HG02763 (cell line): ENCODE measurements around the gene RPS19BP1.

ENCODE experiments used
- ATAC-seq: cut with Tn5 transposase; IDR thresholded peaks from one replicate; pipeline ENCODE4 v1.9.1; 2021; ENCODE audit warnings: mild to moderate bottlenecking, moderate library complexity; ENCODE audit not compliant: unreplicated experiment

Gene RPS19BP1, protein sequence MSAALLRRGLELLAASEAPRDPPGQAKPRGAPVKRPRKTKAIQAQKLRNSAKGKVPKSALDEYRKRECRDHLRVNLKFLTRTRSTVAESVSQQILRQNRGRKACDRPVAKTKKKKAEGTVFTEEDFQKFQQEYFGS

DNA sequence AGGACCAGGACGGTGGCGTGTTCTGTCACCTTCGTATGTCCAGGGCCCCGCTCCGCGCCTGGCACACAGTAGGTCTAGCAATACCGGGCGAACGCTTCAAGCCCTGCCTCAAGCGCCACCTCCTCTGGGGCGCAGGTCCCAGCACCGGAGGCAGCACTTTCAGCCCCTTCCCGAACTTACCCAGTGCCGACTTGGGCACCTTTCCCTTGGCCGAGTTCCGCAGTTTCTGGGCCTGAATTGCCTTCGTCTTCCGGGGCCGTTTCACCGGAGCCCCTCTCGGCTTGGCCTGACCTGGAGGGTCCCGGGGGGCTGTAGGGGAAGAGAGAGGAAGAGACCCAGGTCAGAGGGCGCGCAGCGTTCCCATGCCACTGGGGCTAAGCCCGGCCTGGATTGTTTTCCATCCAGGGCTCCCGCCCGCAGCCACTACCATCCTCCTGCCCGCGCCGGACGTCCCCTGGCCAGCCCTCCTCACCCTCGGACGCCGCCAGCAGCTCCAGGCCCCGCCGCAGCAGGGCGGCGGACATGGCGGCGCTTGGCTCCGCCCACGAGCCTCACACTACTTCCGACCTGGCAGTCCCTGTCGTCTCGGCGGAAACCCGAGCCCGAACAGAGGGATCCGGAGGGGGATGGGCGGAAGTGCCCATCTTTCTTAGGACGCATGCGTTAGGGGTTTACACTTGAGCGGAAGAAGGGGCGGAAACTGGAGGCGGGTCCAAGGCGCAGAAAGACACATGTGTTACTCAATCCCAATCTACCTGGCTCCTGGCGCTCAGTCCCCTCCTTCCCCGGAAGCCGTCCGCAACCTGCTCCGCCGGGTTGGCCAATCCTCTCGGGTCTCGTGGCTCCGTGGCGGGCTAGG is at the start of gene RPS19BP1:
Gene RPS19BP1, minus strand, starts transcription at position 534 of the 859 bp plus-strand sequence. Its CDS starts 10 bp downstream, at position 524.
- ATAC-seq: peak; percentile 70

DNA sequence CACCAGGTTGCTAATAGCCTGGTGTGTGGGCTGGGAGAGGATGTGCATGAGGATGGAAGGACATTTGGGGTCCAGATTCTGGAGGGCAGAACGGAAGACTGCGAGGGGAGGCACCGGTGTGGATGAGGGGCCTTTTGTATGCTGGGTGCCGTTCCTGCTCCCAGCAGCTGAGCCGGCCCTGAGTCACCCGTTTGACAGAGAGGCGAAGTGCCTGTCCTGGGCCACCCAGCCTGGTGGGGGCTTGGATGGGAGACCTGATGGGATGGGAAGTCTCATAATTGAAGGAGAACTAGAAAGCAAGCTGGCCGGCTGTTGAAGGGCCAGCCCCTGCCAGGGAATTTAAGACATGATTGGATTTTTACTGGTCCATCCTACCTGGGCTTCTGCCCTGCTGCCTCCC is 48.8 kb upstream of the RPS19BP1 start:
- ATAC-seq: no peak

DNA sequence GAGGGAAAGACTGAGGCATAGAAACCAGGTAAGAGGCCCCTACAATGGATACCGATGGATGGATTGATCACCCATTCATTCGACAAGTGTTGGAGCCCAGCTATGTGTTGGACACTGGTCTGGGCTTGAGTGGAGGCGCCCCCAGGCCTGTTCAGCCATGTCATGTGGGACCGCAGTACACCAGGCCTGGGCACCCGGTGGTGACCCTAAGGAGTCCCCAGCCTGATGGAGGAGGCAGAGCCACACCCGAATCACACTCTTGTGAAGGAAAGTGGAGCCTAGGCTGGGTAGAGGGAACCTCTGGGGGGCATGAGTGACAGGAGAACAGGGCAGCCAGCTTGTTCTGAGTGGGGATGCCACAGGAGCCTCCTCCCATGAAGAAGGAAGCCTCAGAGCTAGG is 48.2 kb upstream of the RPS19BP1 start:
- ATAC-seq: no peak

DNA sequence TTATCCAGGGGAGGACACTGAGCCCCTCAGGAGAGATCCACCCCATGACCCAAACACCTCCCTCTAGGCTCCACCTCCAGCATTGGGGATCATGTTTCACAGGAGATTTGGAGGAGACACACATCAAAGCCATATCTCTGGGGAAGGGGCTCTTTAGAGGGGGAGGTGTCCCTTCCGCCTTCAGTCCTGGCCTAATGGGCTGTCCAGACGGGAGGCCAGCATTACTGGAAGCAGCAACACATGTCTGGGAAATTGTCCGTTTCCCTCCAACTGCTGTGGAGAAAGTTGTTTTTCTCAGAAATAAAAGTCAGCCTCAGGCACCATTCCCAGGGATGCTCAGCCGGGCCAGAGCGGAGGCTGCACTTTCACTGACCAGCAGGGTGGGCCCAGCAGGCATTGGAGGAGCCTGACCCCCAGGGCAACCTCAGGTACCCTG is 47.5 kb upstream of the RPS19BP1 start:
- no peak for ATAC-seq

DNA sequence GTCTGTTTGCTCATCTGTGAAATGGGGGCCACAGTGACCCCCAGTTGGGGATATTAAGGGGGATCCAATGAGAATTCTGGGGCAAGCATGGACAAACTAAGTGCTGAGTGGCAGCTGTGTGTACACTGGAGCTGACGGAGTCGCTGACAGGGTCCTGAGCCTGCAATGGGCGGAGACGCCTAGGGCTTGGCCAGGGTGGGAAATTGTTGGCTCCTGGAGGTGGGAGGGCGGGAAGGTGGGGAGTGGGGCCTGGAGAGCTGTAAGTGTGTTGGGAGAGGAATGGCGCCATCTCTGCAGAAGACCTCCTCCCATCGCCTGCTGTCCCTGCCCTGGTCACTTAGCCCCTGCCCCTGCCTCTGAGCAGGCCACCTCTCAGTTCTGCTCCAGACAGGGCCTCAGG is 45.4 kb upstream of the RPS19BP1 start:
- ATAC-seq: no peak

DNA sequence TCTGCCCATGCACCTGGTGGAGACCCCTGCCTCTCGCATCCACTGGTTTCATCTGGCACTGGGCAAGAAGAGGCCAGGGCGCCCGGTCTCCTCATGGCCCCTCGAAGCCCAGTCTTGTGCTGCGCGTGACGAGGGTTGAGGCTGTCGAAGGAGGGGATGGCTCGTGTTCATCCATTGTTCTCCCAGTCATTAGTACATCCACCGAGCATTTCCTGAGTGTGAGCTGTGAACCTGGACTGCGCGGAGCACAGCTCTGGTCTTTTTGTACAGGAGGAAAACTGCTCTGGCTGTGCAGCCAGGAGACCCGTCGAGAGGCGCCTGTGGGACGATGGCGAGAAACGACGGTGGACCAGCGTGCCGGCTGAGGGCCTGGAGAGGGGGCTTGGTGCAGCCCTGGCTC is 44.8 kb upstream of the RPS19BP1 start:
- ATAC-seq: no peak

DNA sequence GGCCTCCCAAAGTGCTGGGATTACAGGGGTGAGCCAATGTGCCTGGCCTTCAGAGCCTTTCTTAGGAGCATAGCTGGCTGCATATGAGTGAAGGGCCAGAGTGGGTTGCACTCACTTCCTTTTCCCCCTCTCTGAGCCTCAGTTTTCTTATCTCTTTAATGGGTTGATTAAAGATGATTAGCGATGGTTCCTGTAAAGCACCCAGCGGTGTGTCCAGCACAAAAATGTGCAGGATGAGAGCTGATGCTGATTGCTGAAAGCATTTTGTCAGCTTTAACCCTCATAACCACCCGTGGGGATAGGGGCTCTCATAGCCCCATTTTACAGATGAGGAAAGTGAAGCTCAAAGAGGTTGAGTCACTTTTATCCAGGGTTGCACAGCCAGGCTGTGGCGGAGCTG is 43.5 kb upstream of the RPS19BP1 start:
- no peak for ATAC-seq

DNA sequence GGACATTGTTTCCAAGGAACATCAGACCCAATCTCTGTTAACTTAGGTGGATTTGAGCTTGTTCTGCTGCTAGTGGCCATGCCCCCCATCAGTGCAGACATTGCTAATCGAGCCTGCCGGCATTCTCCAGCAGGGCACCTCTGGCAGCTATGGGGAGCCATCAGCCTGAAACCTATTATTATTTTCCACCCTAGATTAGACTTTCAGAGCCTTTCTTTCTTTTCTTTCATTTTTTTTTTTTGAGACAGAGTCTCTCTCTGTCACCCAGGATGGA is 42.9 kb upstream of the RPS19BP1 start:
- no peak for ATAC-seq

DNA sequence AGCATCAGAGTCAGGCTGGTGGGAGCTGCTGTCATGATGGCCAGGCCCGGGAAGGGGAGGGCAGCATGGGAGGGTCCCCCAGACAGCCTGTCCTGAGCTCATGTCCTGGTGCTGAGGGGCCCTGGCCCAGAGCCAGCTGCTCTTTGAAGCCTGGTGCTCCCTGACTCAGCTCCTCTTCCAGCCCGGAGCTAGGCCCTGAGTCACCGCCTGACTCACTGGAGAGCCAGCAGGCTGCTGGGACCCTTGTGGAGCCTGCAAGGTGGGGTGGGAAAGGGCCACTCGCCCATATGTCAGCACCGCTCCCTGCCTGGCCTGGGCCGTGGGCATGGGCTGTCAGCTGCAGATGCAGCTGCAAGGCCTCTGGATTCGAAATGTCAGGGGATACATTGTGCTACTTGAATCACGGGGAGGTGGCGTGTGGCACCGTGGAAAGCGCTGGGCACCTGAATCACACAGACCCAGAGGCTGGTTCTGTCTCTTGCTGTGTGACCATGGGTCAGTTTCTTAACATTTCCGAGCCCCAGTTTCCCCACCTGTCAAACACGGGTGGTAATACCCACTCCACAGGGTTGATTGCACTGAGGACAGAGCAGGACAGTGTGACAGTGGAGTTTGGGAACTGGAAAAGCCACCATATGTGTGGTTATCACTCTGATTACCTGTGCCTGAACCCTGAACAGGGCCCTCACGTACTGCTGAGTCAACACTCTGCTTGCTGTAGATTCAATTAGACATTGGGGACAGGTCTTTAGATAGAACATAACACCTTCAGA is 42.4 kb upstream of the RPS19BP1 start:
- ATAC-seq: no peak

DNA sequence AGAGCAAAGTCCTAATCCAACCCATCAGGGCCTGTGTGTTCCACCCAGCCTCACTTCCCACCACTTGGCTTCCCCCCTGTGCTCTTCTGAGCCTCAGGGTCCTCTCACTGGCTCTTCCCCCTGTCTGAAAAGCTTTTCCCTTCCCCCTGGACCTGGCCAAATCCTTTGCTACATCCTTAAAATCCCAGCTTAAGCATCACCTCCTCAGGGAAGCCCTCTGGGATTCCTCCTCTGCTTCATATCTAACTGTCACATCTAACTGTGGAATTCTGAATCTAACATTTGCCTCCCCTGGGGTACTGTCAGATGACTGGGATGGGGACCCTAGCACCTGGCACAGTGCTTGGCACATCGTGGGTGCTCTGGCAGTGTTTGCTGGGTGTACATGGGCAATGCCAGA is 39.0 kb upstream of the RPS19BP1 start:
- ATAC-seq: no peak

DNA sequence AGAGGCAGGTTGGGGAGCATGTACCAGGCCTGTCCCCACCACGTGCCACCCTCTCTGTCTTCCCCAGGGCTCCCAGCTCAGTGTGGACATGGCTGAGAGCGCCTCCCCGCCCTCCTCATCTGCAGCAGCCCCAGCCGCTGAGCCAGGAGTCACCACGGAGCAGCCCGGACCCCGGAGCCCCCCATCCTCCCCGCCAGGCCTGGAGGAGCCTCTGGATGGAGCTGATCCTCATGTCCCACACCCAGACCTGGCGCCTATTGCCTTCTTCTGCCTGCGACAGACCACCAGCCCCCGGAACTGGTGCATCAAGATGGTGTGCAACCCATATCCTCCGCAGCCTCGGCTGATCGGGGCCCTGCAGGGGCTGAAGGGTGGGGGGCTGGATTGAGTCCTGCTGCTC is 38.1 kb upstream of the RPS19BP1 start, which contains the start of gene CACNA1I:
Gene CACNA1I, plus strand, starts transcription at position 89 of the 400 bp plus-strand sequence. Its CDS starts 0 bp downstream, at position 89.
- ATAC-seq: no peak

DNA sequence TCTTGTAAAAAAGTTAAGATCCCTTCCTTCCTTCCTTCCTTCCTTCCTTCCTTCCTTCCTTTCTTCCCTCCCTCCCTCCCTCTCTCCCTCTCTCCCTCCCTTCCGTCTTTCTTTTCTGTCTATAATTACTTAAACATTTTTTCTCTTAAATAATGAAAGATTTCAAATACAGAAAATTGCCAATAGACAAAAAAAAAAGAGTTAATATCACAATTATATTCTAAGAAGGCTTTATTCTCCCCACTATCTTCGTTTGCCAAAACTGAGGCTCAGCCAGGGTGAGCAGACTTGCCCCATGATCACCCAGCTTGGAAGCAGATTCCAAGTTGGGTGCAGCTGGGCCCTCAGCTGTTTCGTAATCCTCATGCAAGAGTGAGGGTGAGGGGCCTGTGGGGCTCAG is 37.7 kb upstream of the RPS19BP1 start:
- ATAC-seq: no peak

DNA sequence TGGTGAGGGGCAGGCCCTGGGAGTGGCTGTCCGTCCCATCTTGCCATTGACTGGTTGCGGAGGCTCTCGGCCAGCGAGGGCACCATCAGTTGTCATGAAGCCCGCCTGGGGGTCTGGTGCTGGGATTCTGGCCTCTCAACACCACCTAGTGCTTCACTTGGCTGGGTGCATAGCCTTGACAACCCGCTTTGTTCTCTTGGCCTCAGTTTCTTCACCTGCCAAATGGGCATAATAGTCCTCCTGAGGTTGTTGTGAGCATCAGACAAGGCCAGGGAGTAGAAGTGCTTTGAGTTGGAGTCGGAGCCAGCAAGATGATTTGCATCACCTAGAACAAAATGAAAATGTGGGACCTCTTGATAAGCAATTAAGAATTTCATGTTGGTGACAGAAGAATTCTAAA is 36.5 kb upstream of the RPS19BP1 start:
- no peak for ATAC-seq

DNA sequence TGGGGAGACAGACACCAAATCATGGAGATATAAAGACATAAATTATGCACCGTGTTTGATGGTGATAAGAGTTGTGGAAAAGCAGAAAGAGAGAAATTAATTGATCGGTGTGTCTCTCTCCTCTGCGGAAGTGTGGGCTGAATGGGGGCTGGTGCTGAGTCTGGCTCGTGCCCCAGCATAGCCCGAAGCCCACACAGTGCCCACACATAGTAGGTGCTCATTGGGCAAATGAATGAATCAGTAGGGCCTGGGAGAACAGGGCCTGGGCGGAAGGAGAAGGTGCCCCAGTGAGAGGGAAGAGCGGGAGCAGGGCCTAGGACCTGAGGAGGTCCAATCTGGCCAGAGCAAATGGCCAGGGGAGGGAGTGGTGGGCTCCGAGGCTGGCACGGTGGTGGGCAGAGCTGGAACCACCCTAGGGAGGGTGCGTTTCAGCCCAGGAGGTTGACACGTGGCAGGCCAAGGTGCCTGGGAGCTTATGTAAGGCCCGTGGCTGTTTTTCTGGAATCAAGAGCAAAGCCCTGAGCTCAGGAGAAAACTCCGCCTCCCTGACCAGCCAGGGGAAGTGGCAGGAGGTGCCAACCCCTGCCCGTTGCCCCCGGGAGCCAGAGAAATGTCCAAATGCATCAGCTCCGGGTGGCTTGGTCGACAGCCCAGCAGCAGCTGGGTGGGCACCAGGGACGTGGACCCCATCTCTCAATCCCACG is 35.9 kb upstream of the RPS19BP1 start:
- ATAC-seq: no peak

DNA sequence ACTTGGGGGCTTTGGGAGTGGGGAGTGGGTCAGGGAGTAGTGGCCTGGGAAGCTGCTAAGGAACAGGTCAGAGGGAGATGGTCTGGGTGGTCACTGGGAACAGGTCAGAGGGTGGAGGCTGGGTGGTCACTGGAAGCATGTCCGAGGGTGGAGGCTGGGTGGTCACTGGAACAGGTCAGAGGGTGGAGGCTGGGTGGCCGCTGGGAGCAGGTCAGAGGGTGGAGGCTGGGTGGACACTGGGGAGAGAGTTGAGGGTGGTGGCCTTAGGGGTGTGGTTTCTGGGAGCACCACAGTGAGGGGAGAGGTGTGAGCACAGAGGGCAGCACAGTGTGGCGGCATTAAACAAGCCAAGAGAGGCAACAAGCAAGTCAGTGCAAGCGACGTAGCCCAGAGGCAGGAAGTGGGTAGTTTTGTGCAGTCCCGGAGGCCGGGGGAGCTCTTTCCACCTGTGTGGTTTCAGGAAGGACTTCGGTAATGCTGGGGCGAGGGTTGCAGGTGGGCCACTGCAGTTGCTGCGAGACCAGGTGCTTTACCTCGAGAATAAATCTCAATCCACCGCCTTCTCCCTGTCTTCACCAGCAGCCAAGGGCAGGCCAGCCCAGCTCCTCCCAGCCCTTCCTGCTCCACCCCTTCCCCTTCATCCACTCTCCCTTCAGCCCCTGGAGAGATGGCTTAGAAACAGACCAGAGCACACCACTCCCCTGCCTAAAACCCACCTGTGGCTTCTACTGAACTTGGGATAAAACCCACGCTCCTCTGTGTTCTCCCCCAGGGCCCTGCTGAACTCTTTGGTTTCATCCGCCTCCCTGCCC is 34.8 kb upstream of the RPS19BP1 start:
- ATAC-seq: no peak

DNA sequence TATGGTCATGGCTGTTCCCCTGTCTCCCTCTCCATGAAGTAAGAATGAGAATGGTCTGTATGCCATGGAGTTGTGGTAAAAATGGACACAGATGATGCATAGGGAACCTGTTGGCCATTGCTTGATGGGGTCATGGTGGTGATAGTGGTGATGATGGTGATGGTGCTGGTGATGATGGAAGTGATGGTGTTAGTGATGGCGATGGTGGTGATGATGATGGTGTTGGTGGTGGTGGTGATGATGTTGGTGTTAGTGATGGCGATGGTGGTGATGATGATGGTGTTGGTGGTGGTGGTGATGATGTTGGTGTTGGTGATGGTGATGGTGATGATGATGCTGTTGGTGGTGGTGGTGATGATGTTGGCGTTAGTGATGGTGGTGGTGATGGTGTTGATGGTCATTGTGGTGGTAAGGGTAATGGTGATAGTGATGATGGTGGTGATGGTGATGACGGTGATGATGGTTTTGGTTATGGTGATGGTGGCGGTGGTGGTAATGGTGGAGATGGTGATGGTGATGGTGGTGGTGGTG is 32.9 kb upstream of the RPS19BP1 start:
- no peak for ATAC-seq

DNA sequence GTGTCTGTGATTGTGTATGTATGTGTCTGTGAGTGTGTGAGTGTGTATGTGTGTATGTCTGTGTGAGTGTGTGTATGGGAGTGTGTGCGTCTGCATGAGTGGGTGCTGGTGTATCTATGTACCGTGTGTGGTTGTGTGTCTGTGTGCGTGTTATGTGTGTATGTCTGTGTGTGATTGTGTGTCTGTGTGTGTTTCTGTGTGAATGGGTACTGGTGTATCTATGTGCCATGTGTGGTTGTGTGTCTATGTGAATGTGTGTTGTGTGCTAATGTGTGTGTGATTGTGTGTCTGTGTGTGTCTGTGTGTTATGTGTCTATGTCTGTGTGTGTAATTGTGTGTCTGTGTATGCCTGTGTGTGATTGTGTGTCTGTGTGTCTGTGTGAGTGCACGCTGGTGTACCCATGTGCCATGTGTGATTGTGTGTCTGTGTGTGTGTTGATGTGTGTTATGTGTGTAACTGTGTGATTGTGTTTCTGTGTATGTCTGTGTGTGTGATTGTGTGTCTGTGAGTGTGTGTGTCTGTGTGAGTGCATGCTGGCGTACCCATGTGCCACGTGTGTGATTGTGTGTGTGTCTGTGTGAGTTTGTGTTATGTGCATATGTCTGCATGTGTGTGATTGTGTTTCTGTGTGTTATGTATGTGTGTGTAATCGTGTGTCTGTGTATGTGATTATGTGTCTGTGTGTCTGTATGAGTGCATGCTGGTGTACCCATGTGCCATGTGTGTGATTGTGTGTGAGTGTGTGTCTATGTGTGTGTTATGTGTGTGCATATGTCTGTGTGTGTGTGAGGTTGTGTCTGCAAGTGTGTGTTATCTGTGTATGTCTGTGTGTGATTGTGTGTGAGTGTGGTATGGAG is 31.3 kb upstream of the RPS19BP1 start:
- ATAC-seq: no peak

DNA sequence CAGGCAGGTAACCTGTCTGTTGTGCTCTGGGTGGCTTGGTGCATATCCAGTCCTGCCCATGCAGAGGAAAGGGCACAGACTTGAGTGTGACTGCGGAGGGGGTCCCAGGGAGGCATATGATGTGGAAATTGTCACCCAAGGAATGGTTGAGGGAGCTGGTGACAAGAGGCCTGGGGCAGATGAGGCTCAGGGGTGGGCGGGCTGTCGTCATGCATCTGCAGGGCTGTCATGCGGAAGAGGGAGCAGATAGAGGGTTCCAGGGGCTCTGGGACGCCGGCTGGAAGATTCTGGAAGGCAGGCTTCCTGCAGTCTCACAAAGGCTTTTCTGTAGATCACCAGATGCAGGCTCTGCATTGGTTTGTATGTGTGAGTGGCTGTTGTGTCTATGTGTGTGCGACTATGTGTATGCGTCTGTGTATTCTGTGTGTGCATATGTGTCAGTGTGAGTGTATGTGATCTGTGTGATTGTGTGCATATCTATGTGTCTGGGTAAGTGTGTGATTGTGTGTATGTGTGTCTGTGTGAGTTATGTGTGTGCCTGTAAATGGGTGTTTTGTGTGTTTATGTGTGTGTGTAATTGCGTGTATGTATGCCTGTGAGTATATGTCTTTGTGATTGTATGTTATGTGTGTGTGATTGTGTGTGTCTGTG is 30.4 kb upstream of the RPS19BP1 start:
- ATAC-seq: no peak

DNA sequence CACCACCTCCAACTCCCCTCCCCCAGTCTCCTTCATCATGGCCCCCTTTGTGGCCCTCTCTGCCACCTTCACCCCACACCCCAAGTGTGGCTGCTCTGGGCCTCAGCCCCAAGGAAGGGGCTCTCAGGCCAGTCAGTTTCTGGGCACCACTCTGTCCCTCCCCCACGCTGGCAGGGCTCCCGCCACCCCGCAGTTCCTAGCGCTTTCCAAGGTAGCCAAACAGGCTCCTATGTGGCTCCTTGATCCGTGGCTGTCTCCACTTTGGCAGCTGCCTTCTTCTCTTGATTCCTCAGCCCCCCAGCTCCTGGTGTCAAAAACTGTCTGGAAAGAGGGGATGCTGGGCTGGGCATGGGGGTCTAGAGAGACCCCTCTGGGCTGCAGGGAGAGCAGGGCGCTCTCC is 27.6 kb upstream of the RPS19BP1 start:
- no peak for ATAC-seq
